ENCODE data around the gene BCR. TPM values are rescaled to one million over a fixed set of nuclear protein-coding genes. Genes with fewer than 3 reads are reported as not detected.

Gene BCR
- total and polyA plus RNA-seq, 2 donors (not counting 1 experiment from before 2014, with no cell fraction given): 15.7 to 66.6 TPM

GRCh38 chr22:23175817-23176644 lies 4.3 kb upstream of the BCR start:
- H3K9me3 ChIP-seq (ENCODE audit: control insufficient read depth, insufficient read depth, low read depth, low read length): no peaks in the 10 kb centered on the region
- no peak for DNase-seq (ENCODE audit: low read depth in 2 of 2)
- H3K4me1 ChIP-seq (ENCODE audit: control insufficient read depth, extremely low read depth, insufficient read depth, low read length): peaks cover 2% of the 10 kb centered on the region
- no peak overlapping the region for H3K4me3 ChIP-seq (replicated peaks in 1 of 4; ENCODE audit: control extremely low read depth in 1 of 4, insufficient read depth in 1 of 4, low read depth in 3 of 4, low read length in 4 of 4)
- H3K79me2 ChIP-seq (ENCODE audit: control insufficient read depth, insufficient read depth, low read length): peaks cover 2% of the 10 kb centered on the region
- TF ChIP-seq CTCF (conservative IDR thresholded peaks at IDR 0.05 in 1 of 2, IDR thresholded peaks at IDR 0.05 in 1 of 2; ENCODE audit: low read depth in 1 of 2, low read length in 2 of 2) (no peak), EZH2 (IDR thresholded peaks at IDR 0.05; ENCODE audit: low read length, missing control alignments) (no peak)
- H4K20me1 ChIP-seq (ENCODE audit: control insufficient read depth, extremely low read depth, insufficient read depth, low read length): no peaks in the 10 kb centered on the region
- no peaks in the 10 kb centered on the region for H3K27me3 ChIP-seq (ENCODE audit: control insufficient read depth, insufficient read depth, low read length)
- no peak overlapping the region for H3K4me2 ChIP-seq (ENCODE audit: extremely low read depth, insufficient read depth, low read length)
- H3K36me3 ChIP-seq (ENCODE audit: control insufficient read depth, insufficient read depth, low read length): no peaks in the 10 kb centered on the region
- no peak overlapping the region for H2AFZ ChIP-seq (ENCODE audit: low read length)
- H3K9ac ChIP-seq (ENCODE audit: insufficient read depth, low read length): no peak overlapping the region
- no peak overlapping the region for H3K27ac ChIP-seq (ENCODE audit: insufficient read depth, low read length)

GRCh38 chr22:23176645-23177027 lies 3.7 kb upstream of the BCR start:
- no peaks in the 10 kb centered on the region for H3K27me3 ChIP-seq (ENCODE audit: control insufficient read depth, insufficient read depth, low read length)
- H3K9me3 ChIP-seq (ENCODE audit: control insufficient read depth, insufficient read depth, low read depth, low read length): no peaks in the 10 kb centered on the region
- no peak for DNase-seq (ENCODE audit: low read depth in 2 of 2)
- no peak overlapping the region for H3K27ac ChIP-seq (ENCODE audit: insufficient read depth, low read length)
- no peaks in the 10 kb centered on the region for H3K36me3 ChIP-seq (ENCODE audit: control insufficient read depth, insufficient read depth, low read length)
- H3K79me2 ChIP-seq (ENCODE audit: control insufficient read depth, insufficient read depth, low read length): peaks cover 7% of the 10 kb centered on the region
- H3K4me1 ChIP-seq (ENCODE audit: control insufficient read depth, extremely low read depth, insufficient read depth, low read length): peaks cover 4% of the 10 kb centered on the region
- no peak overlapping the region for H3K4me3 ChIP-seq (replicated peaks in 1 of 4; ENCODE audit: control extremely low read depth in 1 of 4, insufficient read depth in 1 of 4, low read depth in 3 of 4, low read length in 4 of 4)
- H3K4me2 ChIP-seq (ENCODE audit: extremely low read depth, insufficient read depth, low read length): no peak overlapping the region
- no peak overlapping the region for H3K9ac ChIP-seq (ENCODE audit: insufficient read depth, low read length)
- H4K20me1 ChIP-seq (ENCODE audit: control insufficient read depth, extremely low read depth, insufficient read depth, low read length): no peaks in the 10 kb centered on the region
- no peak for TF ChIP-seq EZH2 (IDR thresholded peaks at IDR 0.05; ENCODE audit: low read length, missing control alignments)
- TF ChIP-seq CTCF (conservative IDR thresholded peaks at IDR 0.05 in 1 of 2, IDR thresholded peaks at IDR 0.05 in 1 of 2; ENCODE audit: low read depth in 1 of 2, low read length in 2 of 2): no peak
- no peak overlapping the region for H2AFZ ChIP-seq (ENCODE audit: low read length)

GRCh38 chr22:23177197-23177596 lies 3.1 kb upstream of the BCR start:
- DNase-seq (ENCODE audit: low read depth in 2 of 2): no peak
- Histone ChIP-seq H3K79me2 (ENCODE audit: control insufficient read depth, insufficient read depth, low read length) (peaks cover 11% of the 10 kb centered on the region), H3K4me3 (replicated peaks in 1 of 4; ENCODE audit: control extremely low read depth in 1 of 4, insufficient read depth in 1 of 4, low read depth in 3 of 4, low read length in 4 of 4) (no peak overlapping the region), H4K20me1 (ENCODE audit: control insufficient read depth, extremely low read depth, insufficient read depth, low read length) (no peaks in the 10 kb centered on the region), H3K36me3 (ENCODE audit: control insufficient read depth, insufficient read depth, low read length) (no peaks in the 10 kb centered on the region), H3K4me2 (ENCODE audit: extremely low read depth, insufficient read depth, low read length) (no peak overlapping the region), H3K27me3 (ENCODE audit: control insufficient read depth, insufficient read depth, low read length) (no peaks in the 10 kb centered on the region), H2AFZ (ENCODE audit: low read length) (no peak overlapping the region), H3K9ac (ENCODE audit: insufficient read depth, low read length) (no peak overlapping the region), H3K4me1 (ENCODE audit: control insufficient read depth, extremely low read depth, insufficient read depth, low read length) (peaks cover 4% of the 10 kb centered on the region), H3K9me3 (ENCODE audit: control insufficient read depth, insufficient read depth, low read depth, low read length) (no peaks in the 10 kb centered on the region), H3K27ac (ENCODE audit: insufficient read depth, low read length) (no peak overlapping the region)
- TF ChIP-seq EZH2 (IDR thresholded peaks at IDR 0.05; ENCODE audit: low read length, missing control alignments): no peak
- no peak for TF ChIP-seq CTCF (conservative IDR thresholded peaks at IDR 0.05 in 1 of 2, IDR thresholded peaks at IDR 0.05 in 1 of 2; ENCODE audit: low read depth in 1 of 2, low read length in 2 of 2)
